Effector CD8-positive, alpha-beta T cell (primary cell): ENCODE data around the gene SLC25A51.
A peak's percentile ranks its signal among the peaks of the same experiment; 100 is the strongest.
"Not testable (repeated sequence)": the region's sequence is repeated elsewhere in the genome, so short reads cannot be mapped to it uniquely, and the experiment has no call there.

Source experiments
- DNase-seq: peaks from one replicate; lab custom pipeline; 2025; lab: John Stamatoyannopoulos, UW

Gene SLC25A51

DNA sequence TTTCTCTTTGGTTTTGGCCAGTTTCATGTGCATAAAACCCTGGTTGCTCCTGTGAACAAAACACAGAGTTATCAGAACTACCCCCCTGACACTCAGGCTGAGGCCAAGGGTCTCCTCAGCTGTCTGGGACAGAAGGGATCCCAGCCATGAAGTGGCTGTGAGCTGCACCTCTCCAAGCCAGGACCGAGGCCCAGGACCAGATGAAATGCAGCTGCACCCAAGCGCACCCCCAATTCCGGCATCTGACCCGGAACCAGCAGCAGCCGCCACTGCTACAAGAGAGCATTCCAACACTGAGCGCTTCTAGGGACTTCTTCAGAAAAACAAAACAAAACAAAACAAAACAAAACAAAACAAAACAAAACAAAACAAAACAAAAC, 16.0 kb upstream of the SLC25A51 start:
- no peak for DNase-seq

DNA sequence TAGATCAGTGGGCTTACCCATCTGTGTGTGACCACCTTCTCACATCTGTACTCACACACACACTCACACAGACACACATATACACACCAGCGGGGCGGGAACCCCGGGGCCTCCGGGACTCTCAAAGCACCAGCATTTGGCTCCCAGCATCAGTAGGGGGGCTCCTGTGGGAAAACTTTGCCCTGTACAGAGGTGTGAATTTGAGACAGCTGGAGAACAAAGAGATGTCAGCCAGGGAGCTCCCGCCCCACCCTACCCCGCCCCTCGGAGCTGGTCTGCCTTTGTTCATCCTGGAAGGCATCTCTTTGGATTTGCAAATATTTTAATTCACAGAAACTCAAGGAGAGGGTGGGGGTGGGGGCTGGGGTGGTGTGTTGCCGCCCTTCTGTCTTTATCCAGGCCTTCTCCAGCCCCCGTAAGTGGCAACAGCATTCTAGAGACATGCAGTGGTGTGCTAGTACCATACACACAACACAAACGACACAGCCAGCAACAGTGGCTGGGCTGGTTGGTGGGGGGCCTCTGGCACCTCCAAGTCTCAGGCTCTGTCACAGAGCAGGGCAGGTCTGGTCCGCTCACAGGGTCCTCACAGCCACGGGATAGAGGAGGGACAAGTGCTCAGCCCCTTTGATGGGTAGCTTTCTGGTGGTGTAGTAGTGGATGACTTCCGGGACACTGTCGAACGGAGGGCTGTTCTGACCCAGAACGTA, 15.5 kb upstream of the SLC25A51 start:
- DNase-seq = no peak

DNA sequence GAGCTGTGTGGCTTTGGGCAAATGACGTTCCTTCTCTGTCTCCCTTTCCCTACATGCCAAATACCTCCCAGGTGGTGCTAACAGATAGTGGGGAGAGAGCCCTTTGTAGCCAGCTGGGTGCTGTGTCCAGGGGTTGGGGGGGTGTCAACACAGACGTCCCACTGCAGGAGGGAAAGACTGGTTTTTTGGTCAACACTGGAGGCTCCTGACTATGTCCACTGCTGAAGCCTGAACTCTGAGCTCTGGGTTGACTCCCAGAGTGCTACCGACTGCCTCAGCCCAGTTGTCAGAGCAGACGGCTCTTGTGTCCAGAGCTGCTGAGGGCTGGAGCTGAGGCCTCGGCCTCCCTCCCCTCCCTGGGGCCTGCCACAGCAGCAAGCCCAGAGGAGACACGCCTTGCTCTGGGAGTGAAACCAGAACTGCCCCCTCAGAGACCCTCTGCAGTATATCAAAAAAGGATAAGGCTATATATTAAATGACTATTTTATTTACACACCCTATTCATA, 14.8 kb upstream of the SLC25A51 start:
- no peak for DNase-seq

DNA sequence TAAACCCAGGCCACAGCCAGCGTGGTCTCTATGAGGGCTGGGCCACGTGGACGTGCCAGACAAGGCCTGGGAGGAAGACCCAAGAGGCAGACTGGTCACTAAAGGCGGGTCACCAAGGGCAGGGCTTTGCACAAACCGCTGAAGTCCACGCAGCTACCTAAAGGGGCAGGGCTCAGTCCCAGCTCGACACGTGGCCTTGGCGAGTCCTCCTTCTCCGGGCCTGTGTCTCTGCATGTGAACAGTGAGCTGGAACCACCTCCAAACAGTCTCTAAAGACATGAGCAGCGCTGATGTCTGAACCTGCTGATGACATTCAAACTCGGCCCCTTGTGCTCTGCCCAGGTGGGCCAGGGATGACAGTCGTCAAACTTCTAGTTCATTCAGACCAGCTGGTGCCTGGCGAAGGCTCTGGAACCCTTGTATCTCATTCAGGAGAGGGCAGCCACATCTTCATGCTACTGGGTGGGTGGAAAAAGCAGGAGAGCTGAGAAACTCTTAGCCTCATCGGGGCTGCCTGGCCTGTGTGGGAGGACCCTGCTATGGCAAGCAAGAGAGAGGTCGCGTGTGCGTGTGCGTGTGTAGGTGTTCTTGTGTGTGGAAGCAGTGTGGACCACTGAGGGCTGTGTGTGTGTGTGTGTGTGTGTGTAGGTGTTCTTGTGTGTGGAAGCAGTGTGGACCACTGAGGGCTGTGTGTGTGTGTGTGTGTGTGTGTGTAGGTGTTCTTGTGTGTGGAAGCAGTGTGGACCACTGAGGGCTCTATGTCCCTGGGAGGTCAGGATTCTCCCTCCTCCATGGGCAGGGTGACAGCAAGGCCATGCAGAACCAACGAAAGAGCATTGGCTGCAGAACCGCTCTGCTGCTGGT, 14.1 kb upstream of the SLC25A51 start:
- DNase-seq = no peak

DNA sequence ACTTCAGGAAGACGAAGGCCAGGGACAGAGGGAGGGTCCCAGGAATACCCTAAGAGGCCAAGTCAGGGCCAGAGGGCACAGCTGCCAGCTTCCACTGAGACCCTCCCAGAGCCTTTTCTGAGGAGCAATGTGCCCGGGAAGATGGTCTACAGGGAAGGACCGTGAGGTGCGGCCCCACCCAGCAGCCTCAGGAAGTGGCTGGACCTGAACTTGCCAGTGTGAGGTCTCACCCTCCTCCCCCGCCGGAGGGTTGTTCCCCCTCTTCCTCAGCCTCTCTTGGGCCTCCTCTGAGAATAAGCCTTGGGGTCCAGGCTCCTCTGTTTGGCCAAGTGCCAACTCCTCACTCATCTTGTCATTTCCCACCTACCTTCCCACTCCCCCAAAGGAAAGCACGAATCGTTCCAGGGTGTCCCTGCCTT, 13.4 kb upstream of the SLC25A51 start:
- DNase-seq = no peak

DNA sequence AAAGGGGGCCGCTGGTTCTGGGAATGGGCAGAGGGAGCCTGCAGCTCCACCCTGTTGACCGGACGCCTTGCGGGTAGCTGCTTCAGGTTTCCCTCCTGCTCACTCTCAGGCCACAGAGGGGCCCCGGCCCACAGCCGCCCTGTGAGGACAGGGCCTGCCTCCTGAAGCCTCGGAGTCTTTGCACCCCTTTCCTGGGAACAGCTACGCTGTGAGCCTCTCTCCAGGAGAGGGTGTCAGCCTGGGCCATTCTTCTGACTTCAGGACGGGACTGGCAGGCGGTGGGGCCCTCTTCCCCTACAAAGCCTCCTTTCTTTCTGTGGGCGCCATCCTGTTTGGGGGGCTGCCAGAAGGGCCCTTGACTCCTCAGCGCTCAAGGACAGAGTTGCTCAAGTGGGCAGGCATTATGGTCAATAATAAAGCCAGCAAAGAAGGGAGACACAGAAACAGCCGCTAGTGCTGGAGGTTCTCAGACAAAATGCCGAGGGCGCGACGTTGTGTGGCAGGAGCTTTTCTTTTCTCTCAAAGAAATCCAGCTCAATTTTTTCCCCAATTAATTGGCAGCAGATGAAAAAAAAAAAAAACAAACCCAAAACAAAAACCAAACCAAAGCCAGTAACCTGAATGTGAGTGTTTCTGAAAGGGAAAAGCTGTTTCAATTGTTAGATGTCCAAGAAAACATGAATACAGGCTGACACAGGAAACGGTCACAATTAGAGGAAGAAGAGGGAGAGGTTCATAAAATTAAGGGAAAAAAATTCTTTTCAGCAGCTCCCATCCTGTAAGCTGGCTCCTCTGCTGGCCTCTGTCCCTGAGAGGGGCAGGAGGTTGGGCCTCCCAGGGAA, 12.8 kb upstream of the SLC25A51 start:
- no peak for DNase-seq

DNA sequence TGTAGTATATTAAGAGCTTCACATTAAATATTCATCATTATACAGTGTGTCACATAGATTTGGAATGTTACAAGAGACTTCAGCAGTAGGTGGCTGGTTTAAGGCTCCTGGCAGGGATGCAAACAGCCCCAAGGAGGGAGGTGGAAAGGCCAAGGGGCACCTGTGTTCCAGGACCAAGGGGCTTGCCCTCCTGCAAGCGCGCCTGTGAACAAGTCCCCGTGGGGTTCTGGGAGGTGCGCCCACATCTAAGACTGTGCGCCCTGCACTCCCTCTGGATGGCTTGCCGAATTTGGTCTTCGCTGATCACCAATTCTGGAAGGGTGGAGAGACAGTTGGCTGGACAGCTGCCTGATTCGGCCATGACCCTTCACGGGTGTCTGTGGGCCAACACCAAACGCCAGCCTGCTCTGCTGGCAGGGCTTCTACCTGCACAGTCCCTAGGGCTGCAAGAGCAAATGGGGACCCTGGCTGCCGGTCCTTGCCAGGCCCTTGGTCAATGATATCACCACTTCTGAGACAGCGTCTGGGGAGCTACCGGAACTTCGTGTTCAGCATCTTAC, 12.1 kb upstream of the SLC25A51 start:
- DNase-seq = no peak

DNA sequence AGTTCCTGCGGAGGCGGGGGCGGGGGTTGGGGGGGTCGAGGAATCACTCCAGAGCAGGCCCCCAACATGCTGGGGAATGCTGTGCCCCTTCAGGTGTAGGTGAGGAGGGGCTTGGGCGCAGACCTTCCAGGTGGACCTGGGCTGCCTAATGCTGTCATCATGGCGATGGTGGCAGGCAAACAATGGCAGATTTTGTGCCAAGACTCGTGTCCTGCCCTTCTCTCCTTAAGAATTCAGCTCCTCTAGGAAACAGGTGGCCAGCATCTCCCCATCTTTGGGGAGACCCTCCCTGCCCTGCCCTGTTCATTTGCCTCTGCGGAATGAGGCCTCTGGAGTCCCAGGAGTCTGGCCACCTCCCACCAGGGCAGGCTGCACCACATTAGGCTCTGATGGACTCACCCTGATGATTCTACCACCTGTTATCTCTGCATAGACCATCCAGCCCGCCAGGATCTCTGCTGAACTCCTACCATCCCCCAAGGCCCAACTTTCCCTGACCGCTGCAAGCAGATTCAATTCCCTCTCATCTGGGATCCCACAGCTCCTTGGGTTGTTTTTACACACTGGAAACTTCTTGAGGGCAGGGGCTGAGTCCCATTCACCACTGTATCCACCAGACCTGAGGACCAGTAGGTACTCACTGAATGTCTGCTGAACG, 10.9 kb upstream of the SLC25A51 start:
- no peak for DNase-seq

DNA sequence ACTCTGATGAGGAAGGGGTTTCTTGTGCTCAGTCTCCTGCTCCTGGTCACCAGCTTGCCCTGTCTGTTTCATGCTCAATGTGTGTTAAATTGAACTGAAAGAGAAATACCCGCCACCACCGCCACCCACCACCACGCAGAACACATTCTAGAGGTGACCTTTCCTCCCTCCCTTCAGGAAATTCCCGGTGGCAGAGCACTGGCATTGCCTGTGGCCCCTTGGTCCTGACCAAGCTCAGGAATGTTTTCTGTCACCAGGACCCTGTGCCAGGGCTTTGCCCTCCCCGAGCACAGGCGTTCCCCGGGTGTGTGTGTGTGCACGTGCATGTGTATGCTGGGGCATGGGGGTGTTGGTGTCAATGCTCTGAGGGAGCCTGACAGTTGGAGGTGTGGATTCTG, 10.2 kb upstream of the SLC25A51 start:
- no peak for DNase-seq

DNA sequence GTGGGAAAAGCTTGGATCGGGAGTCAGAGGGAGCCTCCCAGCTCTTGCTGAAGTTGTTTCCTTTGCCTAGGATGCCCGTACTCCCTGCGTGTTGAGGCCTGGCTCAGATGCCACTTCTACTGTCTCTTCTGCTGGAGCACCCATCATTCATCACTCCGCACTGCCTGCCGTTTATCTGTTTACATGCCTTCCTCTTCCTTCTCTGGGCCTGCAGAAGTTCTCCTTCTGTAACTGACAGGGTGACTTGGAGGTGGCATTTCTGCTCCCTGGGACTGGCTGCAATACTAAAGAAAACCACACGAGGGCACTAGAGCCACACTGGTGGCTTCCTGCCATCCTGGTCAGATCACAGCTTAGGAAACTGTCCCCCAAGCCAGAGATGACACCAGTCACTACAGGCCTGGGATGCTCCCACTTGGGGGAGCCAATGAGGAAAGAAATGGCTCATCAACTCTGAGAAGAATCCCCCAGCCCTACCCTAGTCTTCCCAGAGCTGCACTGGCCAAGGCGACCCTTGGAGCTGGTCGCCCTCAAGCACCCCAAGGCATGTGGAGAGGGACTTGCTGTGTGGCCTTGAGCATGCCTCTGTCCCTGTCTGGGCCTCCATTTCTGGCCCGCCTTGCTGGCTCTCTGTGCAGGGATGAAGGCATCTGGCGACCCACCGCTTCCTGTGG, 9.7 kb upstream of the SLC25A51 start:
- DNase-seq = peak; percentile 57

DNA sequence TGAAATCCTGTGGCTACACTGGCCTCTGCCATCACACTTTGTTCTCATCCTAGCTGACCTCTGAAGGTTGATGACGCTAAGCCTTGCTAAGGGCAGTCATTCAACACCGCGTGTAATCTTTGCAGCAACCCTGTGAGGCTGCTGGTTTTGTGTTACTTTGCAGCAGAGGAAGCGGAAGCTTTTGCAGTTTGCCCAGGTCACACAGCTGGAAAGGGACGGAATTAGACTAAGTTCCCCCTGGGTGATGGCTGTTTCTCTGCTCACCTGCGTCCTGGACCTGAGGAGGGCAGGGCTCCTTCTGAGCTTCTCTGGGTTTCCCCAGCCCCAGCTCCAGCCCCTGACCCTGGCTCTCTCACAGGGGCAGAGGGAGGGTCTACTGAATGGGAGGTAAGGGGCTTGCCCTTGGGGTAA, 7.3 kb upstream of the SLC25A51 start:
- DNase-seq = no peak

DNA sequence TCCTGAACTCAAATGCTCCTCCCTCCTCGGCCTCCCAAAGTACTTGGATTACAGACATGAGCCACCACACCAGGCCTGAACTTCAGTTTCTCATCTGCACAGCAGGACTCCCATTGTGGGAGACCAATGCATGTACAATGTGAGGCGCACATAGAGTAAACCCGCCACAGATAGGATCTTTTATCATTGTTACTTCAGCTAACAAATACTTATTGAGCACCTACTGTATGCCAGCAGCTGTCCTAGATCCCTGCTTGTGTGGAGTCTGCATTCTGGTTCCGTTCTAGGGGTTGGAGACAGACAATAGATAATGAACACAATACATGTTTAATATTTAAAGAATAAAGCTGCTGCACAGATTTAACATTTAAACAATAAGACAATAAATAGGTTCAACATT, 6.3 kb upstream of the SLC25A51 start:
- DNase-seq = no peak

DNA sequence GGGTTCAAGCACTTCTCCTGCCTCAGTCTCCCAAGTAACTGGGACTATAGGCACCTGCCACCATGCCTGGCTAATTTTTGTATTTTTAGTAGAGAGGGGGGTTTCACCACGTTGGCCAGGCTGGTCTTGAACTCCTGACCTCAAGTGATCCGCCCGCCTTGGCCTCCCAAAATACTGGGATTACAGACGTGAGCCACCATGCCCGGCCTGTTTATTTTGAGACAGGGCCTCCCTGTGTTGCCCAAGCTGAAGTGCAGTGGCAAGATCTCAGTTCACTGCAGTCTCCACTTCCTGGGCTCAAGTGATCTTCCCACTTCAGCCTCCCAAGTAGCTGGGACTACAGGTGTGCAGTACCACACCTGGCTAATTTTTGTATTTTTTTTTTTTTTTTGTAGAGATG, 5.9 kb upstream of the SLC25A51 start:
- DNase-seq = not testable (repeated sequence)

DNA sequence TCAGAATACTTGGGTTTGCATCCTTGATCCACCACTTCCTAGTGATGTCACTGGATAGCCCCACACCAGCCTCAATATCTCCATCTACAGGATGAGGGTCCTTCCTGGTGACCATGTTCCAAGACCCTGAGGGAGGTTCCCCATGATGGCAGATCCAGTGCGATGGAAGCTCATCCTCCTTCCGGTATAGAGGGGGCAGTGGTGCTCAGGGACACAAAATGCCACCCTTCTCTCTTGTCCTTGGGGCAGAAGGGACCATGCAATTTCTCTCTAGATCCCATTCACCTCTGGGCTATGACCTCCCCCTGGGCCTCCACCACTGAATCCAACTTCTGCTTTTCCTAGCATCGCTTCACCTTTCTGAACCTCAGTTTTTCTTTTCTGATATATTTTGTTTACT, 5.4 kb upstream of the SLC25A51 start:
- no peak for DNase-seq

DNA sequence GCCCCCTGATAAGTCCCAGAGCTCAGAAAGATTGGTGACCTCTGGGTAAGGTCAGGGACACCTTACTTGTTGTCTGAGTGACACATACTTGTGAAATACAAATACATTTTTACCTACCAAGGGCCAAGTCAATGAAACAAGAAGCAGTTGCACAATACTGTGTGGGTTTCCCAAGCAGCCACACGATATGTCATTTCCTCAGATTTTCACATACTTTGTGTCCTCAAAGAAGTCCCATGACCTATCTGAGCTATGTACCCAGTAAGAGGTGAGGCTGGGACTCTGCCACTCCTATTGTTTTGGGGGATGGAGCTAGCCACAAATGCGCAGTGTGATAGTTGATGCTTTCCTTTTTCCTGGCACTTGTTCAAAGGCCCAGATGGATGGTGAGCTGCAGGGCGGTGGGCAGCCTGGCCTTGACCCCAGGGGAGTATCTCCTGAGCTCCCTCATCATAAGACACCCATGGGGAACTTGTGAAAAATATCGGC, 4.8 kb upstream of the SLC25A51 start:
- DNase-seq = no peak

DNA sequence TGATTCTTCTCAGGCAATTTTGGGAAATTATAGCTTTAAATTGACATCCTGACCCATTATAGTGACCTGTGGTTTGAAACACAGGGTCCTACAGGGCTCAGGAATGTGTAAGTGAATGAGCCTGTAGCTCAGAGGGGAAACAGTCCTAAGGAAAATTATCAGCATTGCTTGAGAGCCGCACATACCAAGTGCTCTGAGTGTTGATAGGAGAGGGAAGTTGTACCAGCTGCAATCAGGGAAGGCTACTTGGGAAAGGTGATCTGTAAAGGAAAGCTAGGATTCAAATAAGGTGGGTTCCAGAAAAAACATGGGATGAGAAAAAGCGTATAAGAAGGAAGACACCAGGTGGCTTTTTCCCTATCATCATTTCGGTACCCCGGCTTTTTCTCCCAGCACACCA, 4.4 kb upstream of the SLC25A51 start:
- no peak for DNase-seq

DNA sequence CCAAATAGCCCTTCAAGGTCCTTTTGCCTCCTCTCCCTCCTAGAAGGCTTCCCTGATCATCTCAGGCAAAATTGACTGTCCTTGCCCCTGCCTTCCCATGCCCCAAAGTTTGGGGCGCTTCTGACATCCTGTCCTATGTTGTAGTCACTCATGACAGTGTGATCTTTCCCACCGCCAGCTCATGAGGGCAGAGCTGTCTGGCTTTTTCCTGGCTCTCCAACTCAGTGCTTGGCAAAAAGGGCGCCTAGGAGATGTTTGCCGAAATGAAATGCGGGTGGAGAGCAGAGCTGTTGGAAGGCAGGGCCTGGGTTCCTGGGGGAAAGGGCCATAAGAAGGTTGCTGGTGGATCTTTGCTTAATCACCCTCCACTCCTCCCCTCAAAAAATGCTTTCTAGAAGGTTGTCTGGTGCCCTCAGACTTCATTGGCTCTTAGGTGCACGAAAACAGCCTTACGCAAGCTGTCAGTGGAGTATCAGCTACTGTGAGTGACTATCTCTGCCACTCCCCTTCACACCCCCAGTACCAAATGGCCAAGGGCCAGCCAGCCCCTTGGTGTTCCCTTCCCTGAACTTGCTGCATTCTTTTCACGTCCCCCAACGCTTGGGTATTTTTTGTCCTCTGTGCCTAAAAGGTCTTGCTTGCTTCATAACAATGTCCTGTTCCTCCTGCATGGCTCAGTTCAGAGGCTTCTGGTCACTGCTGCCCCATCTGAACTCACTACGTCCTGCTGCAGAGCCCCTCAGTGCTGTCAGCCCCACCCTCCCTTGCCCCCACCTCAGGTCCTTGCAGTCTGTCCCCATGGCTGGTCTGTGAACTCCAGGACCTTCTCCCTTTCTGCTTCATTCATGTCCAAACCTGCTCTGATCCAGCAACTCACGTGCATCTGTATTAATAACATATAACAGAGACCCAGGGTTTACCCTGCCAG, 2.6 kb upstream of the SLC25A51 start:
- DNase-seq = no peak

DNA sequence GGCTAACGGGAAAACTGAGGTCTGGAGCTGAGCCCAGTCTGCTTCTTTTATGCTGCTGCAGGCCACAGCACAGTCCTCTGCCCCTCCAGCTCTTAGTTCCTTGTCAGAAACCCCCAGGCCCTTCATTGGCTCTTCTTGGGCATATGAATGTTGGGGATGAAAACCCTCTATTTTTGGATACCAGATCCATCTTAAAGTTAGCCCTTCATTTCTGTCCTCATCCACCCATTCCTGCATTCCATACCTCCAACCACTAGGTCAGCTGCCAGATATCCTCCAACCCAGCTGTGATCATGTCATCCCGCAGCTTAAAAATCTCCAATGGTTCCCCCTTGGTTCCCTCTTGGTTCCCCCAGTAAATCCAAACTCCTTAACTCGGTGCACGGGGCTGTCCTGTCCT, 1.8 kb upstream of the SLC25A51 start:
- DNase-seq = no peak

DNA sequence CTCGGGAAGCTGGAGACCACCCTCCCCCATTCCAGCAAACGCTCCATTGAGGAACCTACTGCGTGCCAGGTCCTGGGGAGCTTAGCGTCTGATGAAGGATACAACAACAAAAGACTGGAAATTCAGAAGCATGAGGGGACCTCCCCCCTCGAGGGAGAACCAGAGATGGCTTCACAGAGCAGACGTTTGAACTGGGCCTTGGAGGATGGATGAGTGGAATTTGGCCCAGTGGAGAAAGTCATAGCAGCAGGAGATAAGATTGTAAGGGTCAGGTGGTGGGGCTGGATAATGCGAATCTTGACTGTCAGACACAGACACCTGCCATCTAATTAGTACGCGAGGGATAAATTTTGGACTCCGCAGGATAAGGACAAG, 1.2 kb upstream of the SLC25A51 start:
- DNase-seq = no peak
